Right lobe of liver (tissue), 4 donors: Measurements from ENCODE around the gene SLC6A19.

Experiments used
- POLR2A ChIP-seq: fragments of 450-650 bp; IDR thresholded peaks from one replicate; pipeline ENCODE4 v1.6.1; 2017; ENCODE audit warnings: antibody characterized with exemption, mild to moderate bottlenecking
- TF ChIP-seq, protein P1 (sequence below), 4 donors: fragments of 200-600 bp in 3 of 4; fragments of 450-650 bp in 1 of 4; IDR thresholded peaks; one replicate each; pipeline versions ENCODE4 v1.5.1 to v1.8.0; 2016 to 2022; ENCODE audit warnings: antibody characterized with exemption in 4 of 4, mild to moderate bottlenecking in 2 of 4
- donor health status: DM: no; HTN: no; CAD: no.
- donor health status: DM: no; HTN: no; CAD: no.
- donor health status: DM: no; HTN: yes; CAD: no.

- TF ChIP-seq, protein P1, sequence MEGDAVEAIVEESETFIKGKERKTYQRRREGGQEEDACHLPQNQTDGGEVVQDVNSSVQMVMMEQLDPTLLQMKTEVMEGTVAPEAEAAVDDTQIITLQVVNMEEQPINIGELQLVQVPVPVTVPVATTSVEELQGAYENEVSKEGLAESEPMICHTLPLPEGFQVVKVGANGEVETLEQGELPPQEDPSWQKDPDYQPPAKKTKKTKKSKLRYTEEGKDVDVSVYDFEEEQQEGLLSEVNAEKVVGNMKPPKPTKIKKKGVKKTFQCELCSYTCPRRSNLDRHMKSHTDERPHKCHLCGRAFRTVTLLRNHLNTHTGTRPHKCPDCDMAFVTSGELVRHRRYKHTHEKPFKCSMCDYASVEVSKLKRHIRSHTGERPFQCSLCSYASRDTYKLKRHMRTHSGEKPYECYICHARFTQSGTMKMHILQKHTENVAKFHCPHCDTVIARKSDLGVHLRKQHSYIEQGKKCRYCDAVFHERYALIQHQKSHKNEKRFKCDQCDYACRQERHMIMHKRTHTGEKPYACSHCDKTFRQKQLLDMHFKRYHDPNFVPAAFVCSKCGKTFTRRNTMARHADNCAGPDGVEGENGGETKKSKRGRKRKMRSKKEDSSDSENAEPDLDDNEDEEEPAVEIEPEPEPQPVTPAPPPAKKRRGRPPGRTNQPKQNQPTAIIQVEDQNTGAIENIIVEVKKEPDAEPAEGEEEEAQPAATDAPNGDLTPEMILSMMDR (IDR thresholded peaks at IDR 0.05): no peak
- no peak for TF ChIP-seq POLR2A
Observed at GRCh38 chr5:1180841-1181271, 20.5 kb upstream of the SLC6A19 start.
